ENCODE data around the gene SMAD6. TPM values are rescaled to one million over a fixed set of nuclear protein-coding genes. Genes with fewer than 3 reads are reported as not detected.

Gene SMAD6
- polyA plus RNA-seq, 1 of the 3 experiments (the other 2 are of a cell fraction), result 4.5 TPM

DNA sequence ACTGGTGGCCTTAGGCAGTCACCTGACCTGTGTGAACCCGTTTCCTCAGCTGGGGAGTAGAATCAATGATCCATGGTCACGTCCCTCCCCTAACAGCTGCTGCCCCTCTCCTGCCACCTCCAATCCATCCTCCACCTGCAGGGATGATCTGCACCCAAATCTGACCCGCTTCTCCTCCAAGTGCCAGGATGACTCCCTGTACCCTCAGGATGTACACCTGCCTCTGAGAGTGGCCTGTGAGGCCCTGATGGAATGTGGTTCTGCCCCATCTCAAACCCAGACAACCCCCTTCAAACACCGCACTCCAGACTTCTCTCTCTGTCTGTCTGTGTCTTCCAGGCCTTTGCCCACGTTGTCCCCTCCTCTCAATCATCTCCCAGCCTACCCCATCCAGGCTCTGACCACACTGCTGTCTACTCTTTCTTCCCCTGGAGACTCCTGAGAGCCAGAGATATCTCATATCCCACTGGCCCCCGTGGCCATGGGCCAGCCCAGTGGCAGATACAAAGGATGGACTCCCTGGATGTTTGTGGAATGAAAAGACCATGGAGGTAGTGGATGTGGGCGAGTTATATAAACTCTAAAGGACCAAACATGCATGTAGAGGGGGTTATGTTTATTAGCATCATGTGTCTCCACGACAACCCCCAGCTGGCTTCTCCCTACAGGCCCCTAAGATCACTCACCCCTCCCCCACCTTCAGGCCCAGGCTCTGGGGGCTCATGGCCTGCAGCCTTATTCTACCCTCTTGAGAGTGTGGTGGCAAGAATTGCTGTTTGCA, 84.9 kb downstream of the SMAD6 start (continued):
- TF ChIP-seq, protein P1, sequence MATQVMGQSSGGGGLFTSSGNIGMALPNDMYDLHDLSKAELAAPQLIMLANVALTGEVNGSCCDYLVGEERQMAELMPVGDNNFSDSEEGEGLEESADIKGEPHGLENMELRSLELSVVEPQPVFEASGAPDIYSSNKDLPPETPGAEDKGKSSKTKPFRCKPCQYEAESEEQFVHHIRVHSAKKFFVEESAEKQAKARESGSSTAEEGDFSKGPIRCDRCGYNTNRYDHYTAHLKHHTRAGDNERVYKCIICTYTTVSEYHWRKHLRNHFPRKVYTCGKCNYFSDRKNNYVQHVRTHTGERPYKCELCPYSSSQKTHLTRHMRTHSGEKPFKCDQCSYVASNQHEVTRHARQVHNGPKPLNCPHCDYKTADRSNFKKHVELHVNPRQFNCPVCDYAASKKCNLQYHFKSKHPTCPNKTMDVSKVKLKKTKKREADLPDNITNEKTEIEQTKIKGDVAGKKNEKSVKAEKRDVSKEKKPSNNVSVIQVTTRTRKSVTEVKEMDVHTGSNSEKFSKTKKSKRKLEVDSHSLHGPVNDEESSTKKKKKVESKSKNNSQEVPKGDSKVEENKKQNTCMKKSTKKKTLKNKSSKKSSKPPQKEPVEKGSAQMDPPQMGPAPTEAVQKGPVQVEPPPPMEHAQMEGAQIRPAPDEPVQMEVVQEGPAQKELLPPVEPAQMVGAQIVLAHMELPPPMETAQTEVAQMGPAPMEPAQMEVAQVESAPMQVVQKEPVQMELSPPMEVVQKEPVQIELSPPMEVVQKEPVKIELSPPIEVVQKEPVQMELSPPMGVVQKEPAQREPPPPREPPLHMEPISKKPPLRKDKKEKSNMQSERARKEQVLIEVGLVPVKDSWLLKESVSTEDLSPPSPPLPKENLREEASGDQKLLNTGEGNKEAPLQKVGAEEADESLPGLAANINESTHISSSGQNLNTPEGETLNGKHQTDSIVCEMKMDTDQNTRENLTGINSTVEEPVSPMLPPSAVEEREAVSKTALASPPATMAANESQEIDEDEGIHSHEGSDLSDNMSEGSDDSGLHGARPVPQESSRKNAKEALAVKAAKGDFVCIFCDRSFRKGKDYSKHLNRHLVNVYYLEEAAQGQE (IDR thresholded peaks at IDR 0.05; ENCODE audit: low read depth, low read length), result no peak
- TF ChIP-seq FOXJ3 (CRISPR knock-in tag; IDR thresholded peaks at IDR 0.05), result no peak
- no peak for TF ChIP-seq SIN3A (IDR thresholded peaks at IDR 0.05; ENCODE audit: borderline replicate concordance, low read depth, low read length)
- TF ChIP-seq RXRA (IDR thresholded peaks at IDR 0.05; ENCODE audit: borderline replicate concordance, low read depth), result no peak
- no peak for TF ChIP-seq GABPA (IDR thresholded peaks at IDR 0.05; ENCODE audit: low read depth)
- TF ChIP-seq, protein P2, sequence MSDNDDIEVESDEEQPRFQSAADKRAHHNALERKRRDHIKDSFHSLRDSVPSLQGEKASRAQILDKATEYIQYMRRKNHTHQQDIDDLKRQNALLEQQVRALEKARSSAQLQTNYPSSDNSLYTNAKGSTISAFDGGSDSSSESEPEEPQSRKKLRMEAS (IDR thresholded peaks at IDR 0.05; ENCODE audit: low read depth), result no peak
- TF ChIP-seq, protein P3, sequence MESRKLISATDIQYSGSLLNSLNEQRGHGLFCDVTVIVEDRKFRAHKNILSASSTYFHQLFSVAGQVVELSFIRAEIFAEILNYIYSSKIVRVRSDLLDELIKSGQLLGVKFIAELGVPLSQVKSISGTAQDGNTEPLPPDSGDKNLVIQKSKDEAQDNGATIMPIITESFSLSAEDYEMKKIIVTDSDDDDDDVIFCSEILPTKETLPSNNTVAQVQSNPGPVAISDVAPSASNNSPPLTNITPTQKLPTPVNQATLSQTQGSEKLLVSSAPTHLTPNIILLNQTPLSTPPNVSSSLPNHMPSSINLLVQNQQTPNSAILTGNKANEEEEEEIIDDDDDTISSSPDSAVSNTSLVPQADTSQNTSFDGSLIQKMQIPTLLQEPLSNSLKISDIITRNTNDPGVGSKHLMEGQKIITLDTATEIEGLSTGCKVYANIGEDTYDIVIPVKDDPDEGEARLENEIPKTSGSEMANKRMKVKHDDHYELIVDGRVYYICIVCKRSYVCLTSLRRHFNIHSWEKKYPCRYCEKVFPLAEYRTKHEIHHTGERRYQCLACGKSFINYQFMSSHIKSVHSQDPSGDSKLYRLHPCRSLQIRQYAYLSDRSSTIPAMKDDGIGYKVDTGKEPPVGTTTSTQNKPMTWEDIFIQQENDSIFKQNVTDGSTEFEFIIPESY (IDR thresholded peaks at IDR 0.05; ENCODE audit: borderline replicate concordance, low read depth), result no peak

DNA sequence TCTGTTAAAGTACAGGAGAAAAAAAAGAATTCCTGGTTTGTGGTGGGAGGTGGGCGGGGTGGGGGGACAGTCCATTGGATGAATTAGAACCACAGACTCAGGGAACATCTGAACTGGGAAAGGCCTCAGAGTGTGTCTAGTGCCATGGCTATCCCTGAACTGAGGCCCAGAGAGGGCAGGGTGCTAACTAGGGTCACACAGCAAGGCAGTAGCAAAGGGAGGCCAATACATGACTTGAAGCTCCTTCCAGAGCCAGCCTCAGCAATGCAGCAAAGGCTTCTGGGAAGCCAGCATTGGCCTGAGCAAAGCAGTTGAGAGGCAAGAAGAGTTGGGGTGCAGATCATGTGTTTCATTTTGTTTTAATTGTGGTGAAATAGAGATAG, 85.4 kb downstream of the SMAD6 start:
- no peak for TF ChIP-seq FOXJ3 (CRISPR knock-in tag; IDR thresholded peaks at IDR 0.05)
- Histone ChIP-seq H3K27me3 (ENCODE audit: insufficient read depth) (no peaks in the 10 kb centered on the region), H3K4me3 (ENCODE audit: low read depth in 2 of 2, low read length in 1 of 2) (no peak overlapping the region)

More for the DNA sequence above, 85.4 kb downstream of the SMAD6 start:
- Histone ChIP-seq H3K36me3 (replicated peaks in 1 of 2; ENCODE audit: control insufficient read depth in 1 of 2, insufficient read depth in 2 of 2, low read length in 1 of 2) (peaks cover 0 to 13% of the 10 kb centered on the region in 2 experiments), H3K9ac (no peak overlapping the region), H4K20me1 (ENCODE audit: insufficient read depth) (no peaks in the 10 kb centered on the region), H3K4me1 (ENCODE audit: control insufficient read depth in 1 of 2, insufficient read depth in 2 of 2, low read depth in 1 of 2, low read length in 1 of 2) (peaks cover 0 to 18% of the 10 kb centered on the region in 2 experiments; a peak in 3 of 4 replicates), H3F3A (replicated peaks; ENCODE audit: insufficient read depth) (peaks cover 18% of the 10 kb centered on the region), H3K9me3 (no peaks in the 10 kb centered on the region), H3K79me2 (ENCODE audit: insufficient read depth) (peaks cover 16% of the 10 kb centered on the region; the same call in 1 of the 2 replicates), H3K4me2 (no peak overlapping the region), H3K27ac (ENCODE audit: low read depth in 2 of 2, low read length in 1 of 2) (no peak overlapping the region), H2AFZ (ENCODE audit: low read depth) (no peak overlapping the region), H3K9me2 (no peaks in the 10 kb centered on the region)
- CTCF ChIA-PET, result interaction anchor here (6.1 kb wide), 1 partner anchor 13 kb away, joined by 33 read pairs; no protein-coding TSS in a partner anchor
- POLR2A ChIA-PET, result no interaction called here
- DNase-seq, result no peak
- 100% methylated on average over 1 of the region's 1 CpG for WGBS (ENCODE audit: low lambda C conversion rate)

Measured in SK-N-SH (cell line).